K562 (cell line): ENCODE measurements around the gene DYNLT2B. TPM values are rescaled to one million over a fixed set of nuclear protein-coding genes. Genes with fewer than 3 reads are reported as not detected.

Experiments
- BCL6 ChIP-seq: fragments of 250-450 bp; sonication (Bioruptor Pico); IDR thresholded peaks from 2 replicates; pipeline ENCODE4 v1.4.0; 2020
- GABPA ChIP-seq: fragments of 200-800 bp; sonication (Bioruptor generic); conservative IDR thresholded peaks from 2 replicates; pipeline ENCODE4 v1.6.1; 2016; ENCODE audit warnings: low read depth, missing genetic modification characterization, missing compliant biosample characterization
- HINFP ChIP-seq: fragments of 450-650 bp; conservative IDR thresholded peaks from 2 replicates; pipeline ENCODE4 v1.6.1; 2016; ENCODE audit warnings: missing genetic modification characterization, low read depth, mild to moderate bottlenecking, control low read depth, missing compliant biosample characterization
- L3MBTL2 ChIP-seq: fragments of 450-650 bp; IDR thresholded peaks from 2 replicates; pipeline ENCODE4 v1.6.1; 2016; ENCODE audit warnings: mild to moderate bottlenecking, moderate library complexity
- PTRF ChIP-seq: fragments of 450-650 bp; IDR thresholded peaks from 2 replicates; pipeline ENCODE4 v1.6.1; 2016; ENCODE audit warnings: mild to moderate bottlenecking, missing genetic modification characterization, missing compliant biosample characterization
- SMARCC2 ChIP-seq: fragments of 450-650 bp; IDR thresholded peaks from 2 replicates; pipeline ENCODE4 v1.6.1; 2017; ENCODE audit warnings: antibody characterized with exemption, moderate library complexity, mild to moderate bottlenecking, low read depth
- SPI1 ChIP-seq: IDR thresholded peaks from 2 replicates; pipeline ENCODE4 v1.6.1; 2011; ENCODE audit warnings: low read depth, low read length, control low read depth, borderline replicate concordance
- ZNF764 ChIP-seq: fragments of 250-450 bp; sonication (Bioruptor Pico); IDR thresholded peaks from 2 replicates; pipeline ENCODE4 v1.4.0; 2020; ENCODE audit warnings: low read depth, mild to moderate bottlenecking, moderate library complexity
- ZSCAN29 ChIP-seq: fragments of 450-650 bp; IDR thresholded peaks from 2 replicates; pipeline ENCODE4 v1.6.1; 2017
- polyA plus RNA-seq, 8 experiments: library from polyadenylated mRNA; depleted of rRNA in 4 of 8; stranded (reverse) in 5 of 8; unstranded in 3 of 8; fragments of >200 nt; fragmentation: Nextera tagmentation in 2 of 8; fragmentation: Illumina TruSeq in 1 of 8; extraction: Ambion mirVana in 2 of 8; extraction: Trizol in 1 of 8; gene quantifications; 2 replicates each; pipeline versions ENCODE4 v1.2.1 to v1.2.3, GENCODE V29; 2011 to 2014; ENCODE audit warnings: inconsistent platforms in 1 of 8, missing spikeins in 1 of 8
- total RNA-seq, 7 experiments: library from RNA; depleted of rRNA in 6 of 7; stranded (reverse); fragments of >200 nt in 6 of 7; fragmentation: Illumina TruSeq in 2 of 7; extraction: Trizol in 2 of 7; gene quantifications; 2 replicates each; pipeline versions ENCODE4 v1.2.1 to v1.2.3, GENCODE V29; 2011 to 2021; ENCODE audit warnings: low replicate concordance in 1 of 7
- TF ChIP-seq, protein P1 (sequence below): fragments of 450-650 bp; IDR thresholded peaks from 2 replicates; pipeline ENCODE4 v1.6.1; 2016
- TF ChIP-seq, protein P2 (sequence below): fragments of 450-650 bp; IDR thresholded peaks from 2 replicates; pipeline ENCODE4 v1.6.1; 2016; ENCODE audit warnings: antibody characterized with exemption
- TF ChIP-seq, protein P3 (sequence below), 2 experiments: IDR thresholded peaks; 2 replicates each; pipeline ENCODE4 v1.6.1; 2011; ENCODE audit warnings: borderline replicate concordance in 1 of 2, control low read depth in 1 of 2, low read depth in 1 of 2, low read length in 1 of 2, mild to moderate bottlenecking in 1 of 2, mixed read lengths in 1 of 2, moderate library complexity in 1 of 2; ENCODE audit not compliant: insufficient read depth in 1 of 2, insufficient read length in 1 of 2, poor library complexity in 1 of 2, severe bottlenecking in 1 of 2; ENCODE audit errors: extremely low read depth in 1 of 2
- TF ChIP-seq, protein P4 (sequence below): sonication (generic); formaldehyde crosslinking; IDR thresholded peaks from 2 replicates; pipeline ENCODE4 v1.8.0; 2022; ENCODE audit warnings: mild to moderate bottlenecking, missing genetic modification reagents

The DYNLT2B gene
- total and polyA plus RNA-seq, 9 of the 15 experiments (the other 6 are each of a cell fraction or from before 2014, with no cell fraction given) = 6.5 to 19.9 (median 8.7) TPM

- TF ChIP-seq, protein P1, sequence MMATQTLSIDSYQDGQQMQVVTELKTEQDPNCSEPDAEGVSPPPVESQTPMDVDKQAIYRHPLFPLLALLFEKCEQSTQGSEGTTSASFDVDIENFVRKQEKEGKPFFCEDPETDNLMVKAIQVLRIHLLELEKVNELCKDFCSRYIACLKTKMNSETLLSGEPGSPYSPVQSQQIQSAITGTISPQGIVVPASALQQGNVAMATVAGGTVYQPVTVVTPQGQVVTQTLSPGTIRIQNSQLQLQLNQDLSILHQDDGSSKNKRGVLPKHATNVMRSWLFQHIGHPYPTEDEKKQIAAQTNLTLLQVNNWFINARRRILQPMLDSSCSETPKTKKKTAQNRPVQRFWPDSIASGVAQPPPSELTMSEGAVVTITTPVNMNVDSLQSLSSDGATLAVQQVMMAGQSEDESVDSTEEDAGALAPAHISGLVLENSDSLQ = peak; percentile 79
- TF ChIP-seq, protein P2, sequence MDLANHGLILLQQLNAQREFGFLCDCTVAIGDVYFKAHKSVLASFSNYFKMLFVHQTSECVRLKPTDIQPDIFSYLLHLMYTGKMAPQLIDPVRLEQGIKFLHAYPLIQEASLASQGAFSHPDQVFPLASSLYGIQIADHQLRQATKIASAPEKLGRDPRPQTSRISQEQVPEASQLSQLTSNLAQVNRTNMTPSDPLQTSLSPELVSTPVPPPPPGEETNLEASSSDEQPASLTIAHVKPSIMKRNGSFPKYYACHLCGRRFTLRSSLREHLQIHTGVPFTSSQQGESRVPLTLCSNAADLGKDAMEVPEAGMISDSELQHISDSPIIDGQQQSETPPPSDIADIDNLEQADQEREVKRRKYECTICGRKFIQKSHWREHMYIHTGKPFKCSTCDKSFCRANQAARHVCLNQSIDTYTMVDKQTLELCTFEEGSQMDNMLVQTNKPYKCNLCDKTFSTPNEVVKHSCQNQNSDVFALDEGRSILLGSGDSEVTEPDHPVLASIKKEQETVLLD = no peak
- TF ChIP-seq, protein P3, sequence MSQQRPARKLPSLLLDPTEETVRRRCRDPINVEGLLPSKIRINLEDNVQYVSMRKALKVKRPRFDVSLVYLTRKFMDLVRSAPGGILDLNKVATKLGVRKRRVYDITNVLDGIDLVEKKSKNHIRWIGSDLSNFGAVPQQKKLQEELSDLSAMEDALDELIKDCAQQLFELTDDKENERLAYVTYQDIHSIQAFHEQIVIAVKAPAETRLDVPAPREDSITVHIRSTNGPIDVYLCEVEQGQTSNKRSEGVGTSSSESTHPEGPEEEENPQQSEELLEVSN (IDR thresholded peaks at IDR 0.05; ENCODE audit: borderline replicate concordance in 1 of 2, extremely low read depth in 1 of 2, insufficient read depth in 1 of 2, insufficient read length in 1 of 2, low read depth in 1 of 2, low read length in 1 of 2, poor library complexity in 1 of 2, severe bottlenecking in 1 of 2) = peak; percentile 28 to 78
- TF ChIP-seq, protein P4, sequence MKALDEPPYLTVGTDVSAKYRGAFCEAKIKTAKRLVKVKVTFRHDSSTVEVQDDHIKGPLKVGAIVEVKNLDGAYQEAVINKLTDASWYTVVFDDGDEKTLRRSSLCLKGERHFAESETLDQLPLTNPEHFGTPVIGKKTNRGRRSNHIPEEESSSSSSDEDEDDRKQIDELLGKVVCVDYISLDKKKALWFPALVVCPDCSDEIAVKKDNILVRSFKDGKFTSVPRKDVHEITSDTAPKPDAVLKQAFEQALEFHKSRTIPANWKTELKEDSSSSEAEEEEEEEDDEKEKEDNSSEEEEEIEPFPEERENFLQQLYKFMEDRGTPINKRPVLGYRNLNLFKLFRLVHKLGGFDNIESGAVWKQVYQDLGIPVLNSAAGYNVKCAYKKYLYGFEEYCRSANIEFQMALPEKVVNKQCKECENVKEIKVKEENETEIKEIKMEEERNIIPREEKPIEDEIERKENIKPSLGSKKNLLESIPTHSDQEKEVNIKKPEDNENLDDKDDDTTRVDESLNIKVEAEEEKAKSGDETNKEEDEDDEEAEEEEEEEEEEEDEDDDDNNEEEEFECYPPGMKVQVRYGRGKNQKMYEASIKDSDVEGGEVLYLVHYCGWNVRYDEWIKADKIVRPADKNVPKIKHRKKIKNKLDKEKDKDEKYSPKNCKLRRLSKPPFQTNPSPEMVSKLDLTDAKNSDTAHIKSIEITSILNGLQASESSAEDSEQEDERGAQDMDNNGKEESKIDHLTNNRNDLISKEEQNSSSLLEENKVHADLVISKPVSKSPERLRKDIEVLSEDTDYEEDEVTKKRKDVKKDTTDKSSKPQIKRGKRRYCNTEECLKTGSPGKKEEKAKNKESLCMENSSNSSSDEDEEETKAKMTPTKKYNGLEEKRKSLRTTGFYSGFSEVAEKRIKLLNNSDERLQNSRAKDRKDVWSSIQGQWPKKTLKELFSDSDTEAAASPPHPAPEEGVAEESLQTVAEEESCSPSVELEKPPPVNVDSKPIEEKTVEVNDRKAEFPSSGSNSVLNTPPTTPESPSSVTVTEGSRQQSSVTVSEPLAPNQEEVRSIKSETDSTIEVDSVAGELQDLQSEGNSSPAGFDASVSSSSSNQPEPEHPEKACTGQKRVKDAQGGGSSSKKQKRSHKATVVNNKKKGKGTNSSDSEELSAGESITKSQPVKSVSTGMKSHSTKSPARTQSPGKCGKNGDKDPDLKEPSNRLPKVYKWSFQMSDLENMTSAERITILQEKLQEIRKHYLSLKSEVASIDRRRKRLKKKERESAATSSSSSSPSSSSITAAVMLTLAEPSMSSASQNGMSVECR (CRISPR knock-in tag) = no peak
- TF ChIP-seq SPI1 (0 out of 2 replicates have a peak, but pooled peaks have one; percentile 35), BCL6 (CRISPR knock-in tag) (no peak), ZNF764 (CRISPR knock-in tag) (no peak), SMARCC2 (no peak), HINFP (tag) (no peak), GABPA (tag) (0 out of 2 replicates have a peak, but pooled peaks have one; percentile 13), PTRF (tag) (no peak), ZSCAN29 (no peak), L3MBTL2 (peak; percentile 63)
These were observed 18.5 kb upstream of the DYNLT2B start (continued) for GRCh38 chr3:196336319-196337145.
